NOMO-1 (cell line): Measurements from ENCODE around the gene CAMK2D.
"Not testable (repeated sequence)": the region's sequence is repeated elsewhere in the genome, so short reads cannot be mapped to it uniquely, and the experiment has no call there.

Experiments
- DNase-seq, 2 experiments: peaks; one replicate each; lab custom pipeline; 2025; ENCODE audit not compliant: unreplicated experiment in 2 of 2; lab: John Stamatoyannopoulos, UW

The CAMK2D gene

GRCh38 chr4:113763923-113764322, 2.4 kb upstream of the CAMK2D start:
- not testable (repeated sequence) for DNase-seq

- DNase-seq = no peak
These were observed 1.4 kb upstream of the CAMK2D start for GRCh38 chr4:113763029-113763285.

- peak; percentile 95 to 97 for DNase-seq
These were observed 869 bp upstream of the CAMK2D start for GRCh38 chr4:113762186-113763028.

GRCh38 chr4:113760795-113761619, 531 bp downstream of the CAMK2D start:
- DNase-seq = peak; percentile 51 to 75

GRCh38 chr4:113760094-113760794, 1.3 kb downstream of the CAMK2D start:
- DNase-seq = peak; percentile 32 to 58

GRCh38 chr4:113759696-113760093, 1.8 kb downstream of the CAMK2D start:
- DNase-seq = no peak

GRCh38 chr4:113758372-113758771, 3.2 kb downstream of the CAMK2D start:
- no peak for DNase-seq

GRCh38 chr4:113757486-113757885, 4.1 kb downstream of the CAMK2D start:
- no peak for DNase-seq

GRCh38 chr4:113756005-113756410, 5.5 kb downstream of the CAMK2D start:
- peak; percentile 14 to 38 for DNase-seq

GRCh38 chr4:113750734-113751133, 10.8 kb downstream of the CAMK2D start:
- DNase-seq = no peak

GRCh38 chr4:113750296-113750695, 11.2 kb downstream of the CAMK2D start:
- DNase-seq = no peak

GRCh38 chr4:113749178-113749577, 12.4 kb downstream of the CAMK2D start:
- DNase-seq = no peak

- no peak for DNase-seq
These were observed 13.6 kb downstream of the CAMK2D start for GRCh38 chr4:113747949-113748348.

- DNase-seq = no peak
These were observed 15.8 kb downstream of the CAMK2D start for GRCh38 chr4:113745711-113746110.

- no peak for DNase-seq
These were observed 16.8 kb downstream of the CAMK2D start for GRCh38 chr4:113744667-113745240.

GRCh38 chr4:113743690-113744089, 17.8 kb downstream of the CAMK2D start:
- no peak for DNase-seq

- DNase-seq = no peak
These were observed 18.9 kb downstream of the CAMK2D start for GRCh38 chr4:113742643-113743042.

- DNase-seq = no peak
These were observed 19.6 kb downstream of the CAMK2D start for GRCh38 chr4:113741956-113742355.

GRCh38 chr4:113740857-113741379, 20.6 kb downstream of the CAMK2D start:
- no peak for DNase-seq

GRCh38 chr4:113739197-113739596, 22.3 kb downstream of the CAMK2D start:
- no peak for DNase-seq

- no peak for DNase-seq
These were observed 23.3 kb downstream of the CAMK2D start for GRCh38 chr4:113738251-113738650.
